GM21619 (cell line): ENCODE measurements around the gene HSD11B1.

Experiments used
- ATAC-seq: cut with Tn5 transposase; IDR thresholded peaks from one replicate; pipeline ENCODE4 v1.9.1; 2021; ENCODE audit not compliant: unreplicated experiment

The HSD11B1 gene

DNA sequence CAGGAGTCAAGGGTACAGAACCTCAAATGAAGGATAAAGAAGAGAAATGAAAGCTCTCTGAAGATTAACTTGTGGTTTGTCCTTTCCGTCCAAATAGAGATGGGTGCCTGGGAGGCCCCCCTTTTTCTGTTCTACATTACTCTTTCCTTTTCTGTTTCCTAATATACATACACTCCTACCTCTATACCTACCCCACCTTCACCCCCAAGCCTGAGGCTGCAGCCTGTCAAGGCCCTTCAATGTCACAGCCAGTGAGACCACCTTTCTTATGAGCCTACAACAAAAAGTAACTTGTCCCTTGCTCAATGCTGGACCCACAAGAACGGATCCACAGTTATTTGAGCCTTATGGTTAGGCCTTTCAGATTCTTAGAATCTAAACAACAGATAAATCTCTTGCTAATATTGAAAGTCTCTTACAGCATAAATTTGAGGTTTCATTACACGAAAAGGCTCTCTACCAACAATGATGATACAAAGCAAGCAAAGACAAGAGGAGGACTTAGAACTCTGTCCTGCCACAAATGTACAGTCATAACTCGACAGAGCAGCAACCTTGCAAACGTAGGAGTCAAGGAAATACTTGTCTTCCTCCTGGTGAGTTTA is 47.1 kb downstream of the HSD11B1 start:
- peak; percentile 43 for ATAC-seq

DNA sequence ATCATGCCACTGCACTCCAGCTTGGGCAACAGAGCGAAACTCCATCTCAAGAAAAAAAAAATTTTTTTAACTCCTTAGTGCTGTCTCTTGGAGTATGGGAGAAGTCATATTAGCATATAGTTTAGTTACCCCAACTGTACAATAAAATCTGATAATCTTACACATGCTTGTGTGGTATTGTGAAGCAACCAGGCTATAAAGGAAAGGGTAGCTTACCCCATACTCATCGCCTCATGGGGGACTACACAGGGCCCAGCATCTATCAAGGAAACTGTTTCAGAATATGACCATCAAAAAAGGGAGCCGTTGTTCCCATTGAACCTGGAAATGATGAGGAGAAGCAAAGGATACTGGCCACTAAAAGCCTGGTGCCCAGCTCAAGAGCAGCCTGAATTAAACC is 48.2 kb downstream of the HSD11B1 start:
- no peak for ATAC-seq

DNA sequence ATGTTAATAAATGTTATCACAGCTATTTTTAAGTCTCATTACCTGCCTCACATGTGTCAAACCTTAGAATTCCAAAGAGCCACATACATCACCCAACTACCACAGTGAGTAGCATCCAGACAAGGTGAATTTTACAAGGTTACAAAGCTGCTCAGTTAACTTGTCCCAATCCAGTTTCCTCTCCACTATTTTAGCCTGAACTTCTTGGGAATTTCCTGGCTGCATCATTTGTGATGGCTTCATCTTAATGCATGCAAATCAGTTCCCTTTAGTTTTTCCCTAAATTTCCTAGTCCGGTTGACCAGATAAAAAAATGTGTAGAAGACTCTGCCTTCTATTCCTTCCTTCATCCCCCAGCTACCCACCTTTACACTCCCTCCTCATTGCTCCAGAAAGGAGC is 50.6 kb downstream of the HSD11B1 start:
- no peak for ATAC-seq

DNA sequence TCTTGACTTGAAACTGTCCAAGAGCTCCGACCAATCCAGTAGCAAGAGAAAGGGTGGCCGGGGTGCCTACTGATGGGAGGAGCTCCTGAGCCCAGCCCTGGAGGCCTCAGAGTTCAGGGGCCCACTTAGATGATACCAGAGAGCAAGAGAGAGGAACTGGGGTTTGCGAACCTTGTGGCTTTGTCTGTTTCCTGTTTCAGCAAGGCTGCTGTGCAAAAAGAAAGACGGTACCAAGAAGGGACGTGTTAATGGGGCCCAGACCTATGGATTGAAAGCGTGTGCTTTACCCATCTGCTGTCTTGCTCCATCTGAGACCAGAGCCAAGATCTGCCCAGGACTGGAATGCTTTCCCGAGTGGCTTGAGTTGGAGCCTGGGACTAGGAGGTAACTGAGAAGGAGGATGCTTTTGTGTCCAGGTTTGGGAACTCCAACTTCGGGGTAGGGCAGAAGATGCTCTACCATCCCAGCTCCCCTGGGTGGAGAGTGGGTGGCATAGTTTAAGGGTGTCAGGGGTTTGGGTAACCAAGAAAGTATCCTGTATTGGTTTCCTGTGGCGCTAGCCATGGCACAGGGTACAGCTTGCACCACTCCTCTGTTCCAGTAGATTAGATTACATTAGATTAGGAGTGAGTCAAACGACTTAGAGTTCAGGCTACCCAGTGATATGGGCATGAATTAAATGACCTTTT is 51.4 kb downstream of the HSD11B1 start, which contains the start of gene TRAF3IP3:
Gene TRAF3IP3 (plus strand): TSS at position 128 of the 689 bp plus-strand sequence. CDS start 3,987 bp downstream, outside the sequence.
- peak; percentile 71 for ATAC-seq

DNA sequence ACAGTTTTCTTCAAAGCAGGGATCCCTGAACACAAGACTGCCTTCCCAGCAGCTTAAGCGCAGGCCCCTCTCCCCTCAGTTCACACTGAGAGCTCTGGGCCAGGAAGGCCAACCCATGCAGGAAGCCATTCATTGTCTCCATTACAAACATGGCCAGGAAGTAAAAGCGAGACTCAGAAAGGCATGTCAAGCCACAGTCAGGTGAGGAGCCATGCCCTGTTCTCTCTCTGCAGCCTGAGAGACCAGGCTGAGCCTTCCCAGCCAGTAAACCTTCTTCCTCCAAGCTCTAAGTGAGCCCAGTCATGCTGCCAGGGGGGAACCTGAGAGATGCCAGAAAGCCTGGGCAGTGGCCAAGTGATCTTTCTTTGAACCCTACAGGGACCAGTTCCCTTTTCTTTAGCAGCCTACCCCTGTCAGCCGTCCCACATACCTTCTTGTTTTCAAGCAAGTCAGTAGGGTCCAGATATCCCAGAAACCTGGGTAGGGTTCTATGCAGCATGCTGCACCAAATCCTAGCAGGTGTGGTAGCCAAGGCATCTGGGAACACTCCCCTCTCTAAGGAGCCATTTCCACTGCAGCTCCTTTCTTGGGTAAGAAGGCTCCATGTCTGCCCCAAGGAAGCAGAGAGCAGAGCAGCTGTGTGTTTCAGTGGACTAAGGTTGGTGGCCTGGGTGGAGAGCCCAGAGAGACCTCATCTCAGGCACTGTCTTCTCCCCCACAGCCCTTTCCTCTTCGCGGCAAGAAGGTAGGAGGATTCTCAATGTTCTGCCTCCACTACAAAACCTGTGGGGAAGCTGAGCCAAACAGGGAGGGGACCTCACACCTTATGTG is 52.2 kb downstream of the HSD11B1 start:
- peak; percentile 21 for ATAC-seq

DNA sequence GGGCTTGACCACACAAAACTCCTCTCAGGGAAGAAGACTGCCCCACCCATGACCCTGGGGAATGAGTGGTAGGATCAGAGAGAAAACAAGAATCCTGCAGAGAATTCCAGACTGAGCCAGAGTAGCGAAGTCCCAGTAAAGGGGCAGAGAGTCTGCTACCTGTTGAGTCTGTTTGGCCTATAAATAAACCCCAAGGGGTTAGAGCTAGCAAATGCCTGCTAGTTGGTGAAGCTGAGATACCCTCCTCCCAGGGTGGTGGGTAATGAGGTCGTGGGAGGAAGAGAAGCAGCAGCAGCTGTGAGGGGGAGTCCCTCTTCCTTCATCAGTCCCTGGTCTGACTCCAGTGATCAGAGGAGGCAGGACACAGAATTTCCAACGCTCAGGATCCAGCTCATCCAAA is 53.8 kb downstream of the HSD11B1 start:
- no peak for ATAC-seq

DNA sequence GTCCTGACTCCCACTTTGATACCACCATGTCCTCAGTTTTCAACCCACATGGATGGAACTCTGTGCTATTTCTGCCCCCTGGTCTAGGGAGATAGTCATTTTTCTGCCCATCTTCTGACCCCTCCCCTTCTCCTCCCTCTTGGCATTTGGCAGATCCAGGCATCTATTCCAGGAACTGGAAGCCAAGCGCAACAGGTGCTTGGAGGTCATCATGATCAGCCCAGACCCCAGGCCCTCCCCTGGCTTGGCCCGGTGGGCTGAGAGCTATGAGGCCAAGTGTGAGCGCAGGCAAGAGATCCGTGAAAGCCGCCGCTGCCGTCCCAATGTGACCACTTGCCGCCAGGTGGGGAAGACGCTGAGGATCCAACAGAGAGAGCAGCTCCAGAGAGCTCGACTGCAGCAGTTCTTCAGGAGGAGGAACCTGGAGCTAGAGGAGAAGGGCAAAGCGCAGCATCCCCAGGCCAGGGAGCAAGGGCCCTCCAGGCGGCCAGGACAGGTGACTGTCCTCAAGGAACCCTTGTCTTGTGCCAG is 55.2 kb downstream of the HSD11B1 start:
- no peak for ATAC-seq

DNA sequence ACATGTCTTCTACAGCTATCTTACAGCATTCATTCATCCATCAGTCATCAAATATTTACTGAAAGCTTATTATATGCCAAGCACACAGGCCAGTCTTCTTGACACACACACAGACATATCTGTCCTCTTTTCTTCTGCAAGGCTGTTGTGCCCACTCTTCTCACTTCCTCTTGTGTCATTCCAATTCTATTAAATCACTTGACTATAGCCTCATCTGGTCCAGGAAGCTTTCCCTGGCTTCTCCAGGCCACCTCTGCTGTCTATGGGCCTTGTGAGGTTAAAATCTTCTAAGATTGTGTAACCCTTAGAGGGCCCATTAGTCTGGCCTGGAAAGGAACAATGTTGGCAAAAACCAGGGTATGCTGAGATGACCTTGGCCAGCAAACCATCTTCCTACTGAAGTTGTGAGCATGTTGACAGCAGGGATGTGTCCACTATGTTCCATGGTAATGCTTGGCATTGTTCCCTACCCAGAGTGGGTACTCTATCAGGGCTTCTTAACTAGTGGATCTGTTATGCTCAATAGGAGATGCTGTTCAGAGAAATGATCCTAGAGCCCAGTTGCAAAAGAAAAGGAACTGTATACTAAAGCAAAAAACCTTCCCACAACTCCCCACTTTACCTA is 56.5 kb downstream of the HSD11B1 start:
- no peak for ATAC-seq

DNA sequence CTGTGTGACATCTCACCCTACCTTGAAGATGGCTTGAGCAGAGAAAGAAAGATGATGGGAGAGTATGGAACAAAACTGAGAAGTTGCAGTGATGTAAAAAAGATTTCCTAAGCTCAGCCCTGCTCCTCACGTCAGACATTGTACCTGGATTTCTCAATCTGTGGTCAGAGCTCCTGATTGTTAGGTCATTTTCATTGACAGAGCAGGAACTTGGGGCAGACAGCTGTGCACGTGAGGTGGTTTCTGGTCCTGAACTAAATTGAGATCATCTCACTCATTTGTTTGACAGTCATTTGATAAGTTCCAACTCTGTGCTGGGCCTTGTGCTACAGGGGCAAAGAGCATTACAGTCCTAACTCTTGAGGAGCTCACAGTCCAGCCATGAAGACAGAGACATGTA is 61.4 kb downstream of the HSD11B1 start:
- ATAC-seq = no peak

DNA sequence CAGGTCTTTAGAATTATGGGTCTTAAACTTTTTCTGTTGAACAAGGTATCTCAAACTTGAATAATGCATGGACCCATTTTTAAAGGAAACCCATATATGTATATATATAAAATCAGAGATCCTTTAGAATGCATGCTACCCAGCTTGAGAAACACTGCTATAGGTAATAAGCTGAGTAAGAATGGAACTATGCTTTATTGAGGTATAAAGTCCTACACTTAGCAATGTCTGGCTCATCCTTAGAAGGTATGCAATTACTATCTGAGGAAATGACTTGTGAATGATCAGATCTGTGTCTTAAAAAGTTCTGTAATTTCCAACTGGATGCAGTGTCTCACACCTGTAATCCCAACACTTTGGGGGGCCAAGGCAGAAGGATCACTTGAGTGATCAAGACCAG is 62.5 kb downstream of the HSD11B1 start:
- no peak for ATAC-seq

DNA sequence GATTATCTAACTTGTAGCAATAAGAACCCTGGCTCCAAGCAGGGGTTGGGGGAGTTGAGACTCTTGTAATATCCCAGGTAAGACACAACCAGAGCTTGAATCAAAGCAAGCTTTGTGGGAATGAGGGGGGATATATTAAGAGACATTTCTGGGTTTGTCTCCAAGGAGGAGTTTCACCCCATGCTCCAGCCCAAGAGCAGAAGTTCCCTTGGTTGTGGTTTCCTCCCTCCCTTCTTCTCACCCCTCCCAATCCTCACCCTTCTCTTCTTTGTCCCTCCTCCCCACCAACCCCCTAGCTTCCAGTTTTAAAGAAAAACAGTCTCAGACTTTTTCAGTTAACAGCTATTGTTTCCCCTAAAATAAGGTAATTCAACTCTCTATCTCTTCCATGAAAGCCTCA is 63.1 kb downstream of the HSD11B1 start:
- ATAC-seq = no peak

DNA sequence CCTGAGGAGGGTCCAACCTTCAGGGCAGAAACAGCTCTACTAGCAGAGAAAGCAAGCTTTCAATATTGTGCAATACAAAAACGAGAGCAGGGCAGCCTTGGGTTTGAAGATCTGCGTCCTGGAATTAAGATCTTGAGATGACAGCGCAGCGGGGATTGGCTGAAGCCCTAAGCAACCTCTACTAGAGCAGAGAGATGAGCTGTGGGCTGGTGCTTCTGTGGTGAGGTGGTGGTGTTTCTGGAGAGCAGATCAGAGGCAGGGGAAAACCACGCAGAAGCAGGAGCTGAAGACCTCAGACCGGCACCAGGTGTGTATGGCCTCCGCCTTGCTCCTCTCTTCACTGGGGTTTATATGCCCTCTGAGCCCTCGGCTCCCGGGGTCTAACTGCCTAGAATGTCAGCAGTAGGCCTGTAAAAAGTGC is 63.7 kb downstream of the HSD11B1 start:
- ATAC-seq = peak; percentile 80

DNA sequence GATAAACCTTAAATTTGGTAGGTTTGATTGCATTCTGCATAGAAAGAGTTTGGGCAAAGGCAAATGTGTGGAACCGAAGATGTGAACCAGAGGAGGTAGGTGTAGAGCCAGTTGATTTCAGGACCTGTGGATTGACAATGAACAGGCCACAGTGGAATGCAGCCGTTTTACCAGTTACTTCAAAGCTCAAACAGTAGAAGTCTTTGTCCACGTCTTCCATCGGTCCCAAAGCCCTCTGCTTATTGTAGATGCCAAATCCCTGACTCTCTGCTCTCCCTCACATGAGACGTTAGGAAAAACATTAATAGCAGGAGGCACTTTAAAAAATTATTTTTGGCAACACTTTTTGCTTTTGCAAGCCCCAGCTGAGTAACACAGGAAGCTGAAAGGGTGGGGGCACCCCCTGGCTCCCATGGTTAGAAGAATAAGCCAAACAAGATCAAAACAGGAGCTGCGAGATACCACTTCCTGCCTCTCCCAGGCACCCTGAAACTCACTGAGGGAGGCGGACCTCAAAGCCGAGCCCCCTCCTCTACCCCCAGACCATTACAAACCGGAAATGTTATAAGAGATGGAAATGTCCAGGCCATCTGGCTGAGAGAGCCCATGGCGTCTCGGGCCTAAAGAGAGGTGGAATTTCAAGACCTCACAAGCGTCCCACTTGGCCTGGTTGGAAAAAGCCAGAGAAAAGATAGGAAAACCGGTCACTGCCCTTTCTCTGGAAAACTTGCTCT is 64.7 kb downstream of the HSD11B1 start:
- ATAC-seq = peak; percentile 80

DNA sequence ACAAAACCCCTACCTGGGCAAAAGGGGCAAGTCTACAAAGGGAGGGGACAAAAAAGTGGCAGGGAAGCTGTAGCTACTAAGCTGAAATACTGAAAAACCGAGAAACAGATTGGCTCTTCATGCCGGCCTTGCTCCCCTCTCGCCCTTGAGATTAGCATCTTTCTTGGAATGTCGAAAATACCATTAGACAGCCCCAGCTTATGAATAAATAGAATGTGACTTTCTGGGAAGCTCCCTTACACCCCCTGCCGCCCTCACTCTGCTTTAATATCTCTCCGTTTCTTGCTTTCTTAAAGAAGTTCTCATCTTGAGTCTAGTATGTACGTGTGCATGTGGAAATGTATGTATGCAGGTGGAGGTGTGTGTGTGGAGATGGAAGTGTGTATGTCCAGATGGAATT is 65.3 kb downstream of the HSD11B1 start:
- no peak for ATAC-seq

DNA sequence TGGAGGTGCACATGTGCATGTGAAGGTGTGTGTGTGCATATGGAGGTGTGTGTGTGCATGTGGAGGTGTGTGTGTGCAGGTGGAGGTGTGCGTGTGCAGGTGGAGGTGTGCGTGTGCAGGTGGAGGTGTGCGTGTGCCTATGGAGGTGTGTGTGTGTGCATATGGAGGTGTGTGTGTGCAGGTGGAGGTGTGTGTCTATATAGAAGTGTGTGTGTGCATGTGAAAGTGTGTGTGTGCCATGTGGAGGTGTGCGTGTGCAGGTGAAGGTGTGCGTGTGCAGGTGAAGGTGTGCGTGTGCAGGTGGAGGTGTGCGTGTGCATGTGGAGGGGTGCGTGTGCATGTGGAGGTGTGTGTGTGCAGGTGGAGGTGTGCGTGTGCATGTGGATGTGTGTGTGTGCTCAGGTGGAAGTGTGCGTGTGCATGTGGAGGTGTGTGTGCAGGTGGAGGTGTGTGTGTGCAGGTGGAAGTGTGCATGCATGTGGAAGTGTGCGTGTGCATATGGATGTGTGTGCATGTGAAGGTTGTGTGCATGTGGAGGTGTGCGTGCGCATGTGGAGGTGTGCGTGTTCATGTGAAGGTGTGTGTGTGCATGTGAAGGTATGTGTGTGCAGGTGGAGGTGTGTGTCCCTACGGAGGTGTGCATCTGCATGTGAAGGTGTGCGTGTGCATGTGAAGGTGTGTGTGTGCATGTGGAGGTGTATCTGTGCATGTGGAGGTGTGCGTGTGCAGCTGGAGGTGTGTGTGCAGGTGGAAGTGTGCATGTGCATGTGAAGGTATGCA is 66.2 kb downstream of the HSD11B1 start:
- no peak for ATAC-seq

DNA sequence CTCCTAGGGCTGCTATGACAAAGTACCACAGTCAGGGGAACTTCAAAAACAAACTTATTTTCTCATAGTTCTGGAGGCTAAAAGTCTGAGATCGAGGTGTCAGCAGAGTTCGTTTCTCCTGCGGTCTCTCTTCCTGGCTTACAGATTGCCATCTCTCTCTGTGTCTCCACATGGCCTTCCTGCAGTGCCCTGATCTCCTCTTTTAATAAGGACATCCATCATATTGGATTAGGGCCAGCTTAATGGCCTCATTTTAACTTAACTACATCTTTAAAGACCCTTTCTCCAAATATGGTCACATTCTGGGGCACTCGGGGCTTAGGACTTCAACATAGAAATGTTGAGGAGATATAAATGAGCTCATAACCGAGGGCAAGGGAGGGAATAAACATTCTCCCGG is 67.5 kb downstream of the HSD11B1 start:
- no peak for ATAC-seq

DNA sequence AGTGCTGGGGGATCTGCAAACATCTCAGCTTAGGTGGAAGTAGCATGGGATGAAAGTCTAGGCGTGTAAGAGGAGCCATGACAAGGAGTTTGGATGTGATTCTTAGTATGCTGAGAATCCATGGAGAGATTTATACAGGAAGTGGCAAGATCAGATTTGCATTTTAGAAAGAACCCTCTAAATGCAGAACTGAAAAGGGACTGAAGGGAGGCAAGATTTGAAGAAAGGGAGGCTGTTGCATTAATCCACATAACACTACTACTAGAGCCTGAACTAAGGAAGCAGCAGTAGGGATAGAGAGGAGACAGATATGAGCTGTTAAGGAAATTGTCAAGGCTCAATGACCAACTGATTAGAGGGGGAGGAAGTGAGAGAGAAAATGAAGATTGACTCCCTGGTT is 69.9 kb downstream of the HSD11B1 start:
- ATAC-seq = peak; percentile 56

DNA sequence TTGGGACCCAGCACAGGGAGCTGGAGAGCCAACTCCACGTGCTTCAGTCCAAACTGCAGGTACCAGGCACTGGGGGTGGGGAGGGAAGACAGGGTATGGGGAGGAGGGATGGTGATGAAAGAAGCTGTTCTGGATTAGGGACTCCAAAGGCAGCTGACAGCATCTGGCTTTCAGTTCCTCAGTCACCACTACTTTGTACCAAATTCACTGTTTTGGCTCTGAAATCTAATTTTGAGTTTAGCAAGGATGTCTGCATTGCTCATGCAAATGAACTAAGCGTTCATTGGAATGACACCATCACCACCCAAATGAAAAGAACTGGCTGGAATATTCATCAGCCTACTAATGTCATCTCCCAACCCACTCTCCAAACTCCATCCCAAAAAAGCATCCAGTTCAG is 71.0 kb downstream of the HSD11B1 start:
- no peak for ATAC-seq

DNA sequence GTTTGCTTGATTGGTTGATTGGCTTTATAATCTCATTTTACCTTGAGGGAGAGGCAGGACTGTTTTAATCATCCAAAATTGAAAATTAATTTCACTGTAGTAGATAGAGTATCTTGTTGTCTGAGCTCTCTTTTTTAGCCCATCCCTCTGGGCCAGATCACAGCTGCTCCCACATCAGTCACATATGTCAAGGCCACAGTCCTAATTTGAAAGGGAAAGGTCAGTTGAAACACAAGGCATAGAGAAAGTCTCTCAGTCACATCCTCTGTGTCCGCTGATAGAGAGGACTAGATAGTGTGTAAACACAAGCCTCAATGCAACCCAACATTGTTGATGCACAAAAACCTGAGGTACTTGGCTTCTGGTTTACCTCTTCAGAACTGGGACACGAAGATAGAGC is 72.9 kb downstream of the HSD11B1 start:
- ATAC-seq = no peak

DNA sequence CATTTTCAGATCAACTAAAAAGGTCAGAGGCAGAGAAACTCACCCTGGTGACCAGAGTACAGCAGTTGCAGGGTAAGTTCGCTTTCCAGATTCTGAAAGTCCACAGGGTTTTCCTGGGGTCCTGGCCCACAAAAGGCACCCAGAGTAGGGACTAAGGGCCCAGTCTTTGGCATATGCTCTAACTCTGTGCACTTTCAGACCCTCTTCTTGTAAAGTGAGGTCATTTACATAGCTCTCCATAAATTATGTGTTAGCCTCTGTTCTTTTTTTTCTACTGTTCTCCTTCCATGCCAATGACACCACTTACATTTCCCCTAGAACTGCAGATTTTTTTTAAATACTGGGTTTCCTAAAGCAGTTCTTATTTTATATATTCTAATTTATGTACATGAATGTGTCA is 73.5 kb downstream of the HSD11B1 start:
- ATAC-seq = no peak
